Measurements from ENCODE around the gene CLEC19A.

CLEC19A gene

GRCh38 chr16:19285431-19285830 is at the start of gene CLEC19A:
CLEC19A (plus strand) TSS chr16:19285731; CDS start chr16:19285852, 121 bp downstream.
- DNase-seq = no peak

- no peak for DNase-seq
Measured at GRCh38 chr16:19235886-19236285, 49.6 kb upstream of the CLEC19A start.

- DNase-seq = no peak
Measured at GRCh38 chr16:19236561-19237209, 48.8 kb upstream of the CLEC19A start.

- no peak for DNase-seq
Measured at GRCh38 chr16:19238406-19238805, 47.1 kb upstream of the CLEC19A start.

- DNase-seq = no peak
Measured at GRCh38 chr16:19239511-19240155, 45.9 kb upstream of the CLEC19A start.

GRCh38 chr16:19240494-19240893 is 45.0 kb upstream of the CLEC19A start:
- DNase-seq = no peak

- no peak for DNase-seq
Measured at GRCh38 chr16:19241512-19241911, 44.0 kb upstream of the CLEC19A start.

GRCh38 chr16:19242186-19242585 is 43.3 kb upstream of the CLEC19A start:
- no peak for DNase-seq

- no peak for DNase-seq
Measured at GRCh38 chr16:19242987-19243575, 42.5 kb upstream of the CLEC19A start.

- no peak for DNase-seq
Measured at GRCh38 chr16:19245326-19245925, 40.1 kb upstream of the CLEC19A start.

GRCh38 chr16:19252904-19253303 is 32.6 kb upstream of the CLEC19A start:
- no peak for DNase-seq

- DNase-seq = no peak
Measured at GRCh38 chr16:19254611-19255010, 30.9 kb upstream of the CLEC19A start.

- DNase-seq = no peak
Measured at GRCh38 chr16:19264123-19264673, 21.3 kb upstream of the CLEC19A start.

GRCh38 chr16:19265380-19265930 is 20.1 kb upstream of the CLEC19A start:
- no peak for DNase-seq

GRCh38 chr16:19266774-19267173 is 18.8 kb upstream of the CLEC19A start:
- no peak for DNase-seq

GRCh38 chr16:19269098-19269497 is 16.4 kb upstream of the CLEC19A start:
- no peak for DNase-seq

- no peak for DNase-seq
Measured at GRCh38 chr16:19274165-19274797, 11.2 kb upstream of the CLEC19A start.

GRCh38 chr16:19278403-19278802 is 7.1 kb upstream of the CLEC19A start:
- DNase-seq = no peak

- no peak for DNase-seq
Measured at GRCh38 chr16:19281246-19281645, 4.3 kb upstream of the CLEC19A start.

GRCh38 chr16:19282101-19282500 is 3.4 kb upstream of the CLEC19A start:
- no peak for DNase-seq

- DNase-seq = no peak
Measured at GRCh38 chr16:19283637-19284036, 1.9 kb upstream of the CLEC19A start.

GRCh38 chr16:19284207-19284606 is 1.3 kb upstream of the CLEC19A start:
- DNase-seq = no peak

- no peak for DNase-seq
Measured at GRCh38 chr16:19286827-19287226, 1.3 kb downstream of the CLEC19A start.

Data from CD4-positive, alpha-beta T cell treated with Interleukin-4 for 4 hours (primary cell).